ENCODE data around the gene ACSL4.

Gene ACSL4

DNA sequence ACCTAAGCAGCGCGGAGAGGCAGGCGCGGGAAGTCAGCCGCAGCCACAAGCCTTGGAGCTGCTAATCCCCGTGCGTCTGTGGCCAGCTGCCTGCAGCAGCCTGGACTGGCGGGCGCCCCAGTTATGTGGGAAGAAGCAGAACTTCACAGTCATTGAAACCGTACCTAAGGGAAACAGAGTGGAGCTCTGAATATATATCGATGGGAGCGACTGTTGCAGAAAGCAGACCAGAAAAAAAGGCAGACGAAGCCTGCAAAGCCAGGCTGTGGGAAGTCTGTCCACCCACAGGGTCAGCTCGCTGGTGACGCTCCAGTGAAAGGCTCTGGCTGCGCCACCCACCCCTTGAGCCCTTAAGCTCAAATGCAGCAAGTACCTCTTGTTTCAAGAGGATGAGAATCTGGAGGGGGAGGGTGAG lies 132.8 kb downstream of the ACSL4 start:
- no peak for DNase-seq (ENCODE audit: low read depth)

GRCh38 chrX:109596015-109596414 lies 137.0 kb downstream of the ACSL4 start:
- DNase-seq (ENCODE audit: low read depth): no peak
